DMS53 treated with DMSO at 0.1 percent for 48 hours (cell line): ENCODE measurements around the gene KCNK4.

Experiments used
- DNase-seq: peaks from one replicate; lab custom pipeline; 2025; ENCODE audit not compliant: unreplicated experiment; lab: John Stamatoyannopoulos, UW

The KCNK4 gene

DNA sequence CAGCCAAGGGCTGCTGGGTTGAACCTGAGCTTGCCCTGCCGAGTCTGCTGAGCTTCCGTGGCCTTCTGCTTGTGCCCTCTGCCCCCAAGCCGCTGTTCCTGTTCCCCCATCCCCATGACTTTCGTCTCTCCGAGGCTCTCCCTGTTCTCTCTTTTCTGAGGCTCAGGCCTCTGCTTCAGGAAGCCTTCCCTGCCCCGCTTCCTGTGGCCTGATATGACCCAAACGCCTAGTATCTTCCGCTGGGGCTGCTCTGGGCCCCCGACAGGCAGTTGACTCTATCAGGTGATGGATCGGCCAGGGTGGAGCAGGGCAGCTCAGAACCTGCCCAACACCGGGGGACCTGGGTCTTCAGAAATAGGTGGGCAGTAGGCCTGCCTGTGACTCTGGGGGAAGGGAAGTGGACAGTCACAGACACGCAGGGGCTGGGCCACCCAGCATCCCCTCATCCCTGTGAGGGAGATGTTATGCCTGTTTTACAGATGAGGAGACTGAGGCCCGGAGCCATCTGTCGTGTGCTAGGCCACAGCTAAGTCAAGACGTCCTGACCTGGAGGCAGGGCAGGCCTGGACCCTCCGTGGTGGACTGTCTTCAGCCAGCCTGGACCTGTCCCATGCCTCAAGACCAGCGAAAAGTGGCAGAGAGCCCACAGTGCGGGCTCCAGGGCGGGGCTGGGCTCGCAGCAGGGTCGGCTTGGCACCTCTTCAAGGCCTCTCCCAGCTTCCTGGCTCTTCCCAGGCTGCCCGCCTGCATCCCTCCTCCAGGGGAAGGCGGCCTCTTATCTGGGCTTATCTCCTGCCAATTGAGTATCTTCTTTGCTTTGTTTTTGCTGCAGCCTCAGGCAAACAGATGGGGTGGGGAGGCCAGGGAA, 22.8 kb upstream of the KCNK4 start:
- no peak for DNase-seq

DNA sequence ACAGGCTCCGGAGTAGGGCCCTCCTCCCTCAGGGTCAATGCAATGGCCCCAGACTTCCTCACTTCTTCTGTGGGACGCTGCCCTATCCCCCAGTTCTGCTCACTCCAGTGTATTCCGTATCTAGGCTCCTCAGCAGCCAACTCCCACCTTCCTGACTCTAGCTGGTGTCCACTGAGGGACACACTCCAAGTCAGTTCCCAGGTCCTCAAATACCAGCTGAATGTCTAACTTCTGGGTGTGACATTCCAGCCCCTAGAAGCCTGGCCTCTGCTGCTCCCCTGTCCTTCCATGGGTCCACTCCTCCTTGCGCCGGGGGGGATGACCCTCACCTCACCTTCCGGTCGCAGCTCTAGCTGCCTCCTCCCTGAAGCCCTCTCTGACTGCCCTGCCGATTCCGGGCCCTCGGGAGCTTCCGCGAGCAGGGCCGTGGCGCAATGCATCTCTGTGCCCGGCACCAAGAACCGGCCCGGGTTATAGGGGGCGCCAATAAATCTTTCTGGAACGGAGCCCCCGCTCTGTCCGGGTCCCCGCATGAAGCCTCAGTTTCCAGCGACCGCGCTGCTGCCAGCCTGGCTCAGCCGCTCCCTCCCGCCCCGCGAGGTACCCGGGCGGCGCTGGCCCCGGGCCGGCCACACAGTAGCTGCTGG, 22.1 kb upstream of the KCNK4 start:
- peak; percentile 54 for DNase-seq

DNA sequence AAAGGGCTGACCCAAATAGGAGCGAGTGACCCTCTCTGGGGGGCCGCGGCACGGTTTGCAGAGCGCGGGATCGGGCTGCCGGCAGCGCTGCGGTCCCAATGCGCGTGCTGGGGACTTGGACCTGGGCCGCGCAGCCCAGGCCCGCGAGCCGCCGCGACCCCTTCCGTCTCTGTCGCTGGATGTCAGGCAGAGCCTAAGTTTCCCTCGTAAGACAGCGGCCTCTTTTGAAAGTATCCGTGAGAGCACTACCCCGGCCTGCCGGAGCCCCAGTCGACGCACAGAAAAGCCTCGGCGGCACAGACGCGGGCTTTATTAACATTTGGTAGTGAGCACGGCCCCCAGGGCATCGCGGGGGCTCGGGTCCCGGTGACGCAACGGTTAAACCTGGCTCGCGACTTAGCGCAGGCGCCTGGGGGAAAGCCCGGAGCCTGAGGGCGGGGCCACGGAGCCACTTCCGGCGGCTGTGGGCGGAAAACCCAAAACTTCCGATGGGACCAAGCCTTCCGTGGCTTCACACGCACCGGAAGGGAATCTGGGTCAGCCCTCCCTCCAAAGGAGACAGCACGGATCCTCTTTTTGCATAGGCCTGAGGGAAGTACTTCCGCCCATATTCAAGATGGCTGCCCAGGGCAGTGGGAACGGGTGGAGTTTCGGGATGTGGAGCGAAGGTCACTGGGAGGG, 21.4 kb upstream of the KCNK4 start:
- peak; percentile 98 for DNase-seq

DNA sequence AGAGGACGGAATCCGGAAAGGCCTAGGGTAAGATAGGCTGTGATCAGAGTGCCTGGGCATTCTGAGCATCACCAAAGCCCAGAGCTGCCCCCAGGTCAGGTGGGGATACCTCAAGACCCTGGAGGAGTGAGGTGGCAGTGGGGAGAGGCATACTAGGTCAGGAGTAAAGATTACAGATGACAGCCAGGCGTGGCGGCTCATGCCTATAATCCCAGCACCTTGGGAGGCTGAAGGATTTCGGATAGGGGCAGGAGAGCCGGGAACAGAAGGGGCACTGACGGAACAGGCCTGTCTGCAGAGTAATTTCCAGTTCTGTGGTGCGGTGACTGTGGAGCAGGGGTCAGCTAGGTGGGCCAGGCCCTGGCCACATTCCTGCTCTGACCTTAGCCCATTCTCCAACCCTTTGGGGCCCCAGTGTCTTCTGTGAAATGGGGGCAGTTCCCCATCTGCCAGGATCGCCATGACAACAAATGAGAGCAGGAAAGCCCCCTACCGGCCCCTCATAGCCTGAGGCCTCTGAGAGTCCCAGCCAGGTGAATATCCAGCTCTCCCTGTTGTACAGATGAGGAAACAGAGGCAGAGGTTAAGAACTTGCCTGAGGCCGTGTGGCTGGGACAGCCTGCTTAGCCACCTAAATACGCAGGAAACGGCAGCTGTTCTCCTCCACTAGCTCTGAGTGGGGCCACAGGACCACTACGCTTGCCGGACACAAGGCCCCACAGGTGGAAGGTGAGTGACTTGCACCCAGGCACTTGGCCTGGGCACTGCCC, 15.9 kb upstream of the KCNK4 start:
- DNase-seq: no peak

DNA sequence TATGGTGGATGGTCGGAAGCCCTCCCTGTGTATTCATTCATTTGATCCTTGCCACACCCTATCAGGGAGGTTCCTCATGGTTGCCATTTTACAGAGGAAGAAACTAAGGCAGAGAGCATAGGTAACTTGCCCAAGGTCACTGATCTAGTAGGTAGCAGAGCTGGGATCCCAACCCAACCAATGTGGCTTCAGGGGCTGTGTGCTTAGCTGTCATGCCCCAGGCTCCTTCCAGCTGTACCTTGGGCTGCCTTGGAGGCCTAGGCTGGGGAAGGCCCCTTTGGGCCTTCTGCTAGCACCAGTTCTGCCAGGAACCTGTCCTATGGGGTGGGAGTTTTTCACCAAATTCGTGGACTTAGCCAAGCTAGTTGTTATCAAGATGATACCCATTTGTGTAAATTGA, 15.3 kb upstream of the KCNK4 start:
- no peak for DNase-seq

DNA sequence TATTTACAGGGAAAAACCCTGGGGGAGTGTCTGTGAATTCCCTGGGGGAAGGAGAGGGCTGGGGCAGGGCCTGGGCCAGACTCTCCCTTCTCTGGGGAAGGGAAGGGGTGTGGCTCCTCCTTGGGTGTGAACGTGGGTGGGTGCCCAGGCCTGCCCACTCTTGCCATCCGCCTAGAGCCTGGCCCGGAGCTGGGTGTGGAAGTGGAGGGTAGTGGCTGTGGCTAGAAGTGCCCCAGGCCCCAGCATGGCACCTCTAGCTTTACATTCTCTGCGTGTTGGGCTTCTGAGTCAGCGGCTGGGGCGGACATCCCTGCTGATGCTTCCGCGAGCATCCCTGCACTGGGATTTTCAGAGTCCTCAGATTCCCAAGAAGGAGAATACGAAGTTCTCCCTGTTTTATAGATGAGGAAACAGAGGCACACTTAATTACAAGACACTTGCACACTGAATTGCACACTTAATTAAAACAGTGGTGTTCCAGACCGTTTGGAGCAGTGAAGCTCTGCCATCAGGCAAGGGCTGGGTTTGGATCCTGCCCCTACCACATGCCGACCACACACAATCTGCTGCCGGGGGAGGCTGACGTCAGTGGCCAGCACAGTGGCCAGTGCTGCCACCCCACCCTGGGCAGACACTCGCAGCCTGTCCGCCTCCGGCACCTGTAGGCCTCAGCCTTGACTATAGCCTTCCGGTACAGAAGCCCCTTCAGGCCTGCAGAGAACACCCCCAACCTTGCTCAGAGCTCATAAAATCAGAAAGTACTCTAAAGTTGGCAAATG, 14.3 kb upstream of the KCNK4 start:
- DNase-seq: no peak

DNA sequence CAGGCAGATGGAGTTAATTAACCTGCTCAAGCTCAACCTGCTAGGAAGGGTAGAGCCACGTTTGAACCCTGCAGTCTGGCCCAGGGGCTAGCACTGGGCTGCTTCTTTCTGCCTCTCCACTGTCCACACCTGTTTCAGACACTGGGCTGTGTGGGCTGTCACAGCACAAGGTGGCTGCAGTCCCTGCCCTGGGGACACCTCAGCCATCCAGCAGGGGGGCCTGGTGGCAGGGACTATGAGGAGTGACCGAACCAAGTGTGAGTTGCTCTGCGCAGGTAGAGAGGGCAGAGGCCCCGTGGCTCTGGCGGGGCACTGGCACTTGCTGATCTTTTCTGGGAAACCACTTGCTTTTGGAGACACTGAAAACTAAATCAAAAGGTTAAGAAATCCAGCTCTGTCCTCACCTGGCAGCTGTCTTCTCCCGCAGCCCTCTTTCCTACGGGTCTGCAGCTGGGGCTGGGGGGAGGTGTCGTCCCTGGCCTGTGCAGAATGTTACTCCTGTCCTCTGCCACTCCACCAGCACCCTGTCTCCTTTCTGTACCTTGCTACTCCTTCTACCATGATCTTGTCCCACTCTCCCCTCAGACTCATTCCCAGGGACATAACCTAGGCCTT, 12.4 kb upstream of the KCNK4 start:
- no peak for DNase-seq

DNA sequence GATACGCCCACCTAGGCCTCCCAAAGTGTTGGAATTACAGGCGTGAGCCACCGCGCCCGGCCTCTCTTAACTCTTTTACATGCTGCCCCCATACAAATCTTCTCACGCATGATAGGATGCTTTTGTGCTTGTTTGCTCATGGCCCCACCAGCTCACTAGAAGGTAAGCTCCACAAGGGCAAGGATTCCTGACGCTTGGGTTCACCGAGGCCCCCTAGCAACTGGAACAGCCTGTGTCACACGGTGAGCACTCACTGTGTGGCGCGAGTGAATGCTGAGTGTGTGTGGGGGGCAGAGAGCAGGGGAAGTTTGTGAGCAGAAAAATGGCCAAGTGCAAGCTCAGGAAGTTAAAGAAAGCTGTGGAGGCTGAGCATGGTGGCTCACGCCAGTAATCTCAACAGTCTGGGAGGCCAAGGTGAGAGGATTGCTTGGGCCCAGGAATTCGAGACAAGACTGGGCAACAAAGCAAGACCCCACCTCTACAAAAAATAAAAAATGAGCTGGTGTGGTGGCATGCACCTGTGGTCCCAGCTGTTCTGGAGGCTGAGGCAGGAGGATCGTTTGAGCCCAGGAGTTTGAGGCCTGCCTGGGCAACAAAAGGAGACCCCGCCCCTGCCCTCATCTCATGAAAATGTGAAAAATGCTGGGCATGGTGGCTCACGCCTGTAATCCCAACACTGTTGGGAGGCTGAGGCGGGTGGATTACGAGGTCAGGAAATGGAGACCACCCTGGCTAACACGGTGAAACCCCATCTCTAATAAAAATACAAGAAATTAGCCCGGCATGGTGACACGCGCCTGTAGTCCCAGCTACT, 8.9 kb upstream of the KCNK4 start:
- no peak for DNase-seq

DNA sequence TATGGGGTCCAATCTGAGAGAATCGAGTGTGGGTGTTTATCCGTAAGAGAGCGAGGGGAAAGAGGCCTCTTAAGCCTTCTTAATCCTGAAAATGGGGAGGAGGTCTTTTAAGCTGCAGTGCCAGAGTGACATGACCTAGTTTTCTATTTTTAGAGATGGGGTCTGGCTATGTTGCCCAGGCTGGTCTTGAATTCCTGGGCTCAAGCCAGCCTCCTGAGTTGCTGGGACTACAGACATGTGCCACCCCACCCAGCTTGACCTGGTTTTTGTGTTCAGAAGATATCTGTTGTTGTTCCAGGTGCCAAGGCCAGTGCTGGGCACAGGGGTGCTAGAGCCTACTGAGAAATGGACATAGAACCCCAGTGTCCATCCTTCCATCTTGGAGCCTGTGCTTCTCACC, 8.0 kb upstream of the KCNK4 start:
- no peak for DNase-seq

DNA sequence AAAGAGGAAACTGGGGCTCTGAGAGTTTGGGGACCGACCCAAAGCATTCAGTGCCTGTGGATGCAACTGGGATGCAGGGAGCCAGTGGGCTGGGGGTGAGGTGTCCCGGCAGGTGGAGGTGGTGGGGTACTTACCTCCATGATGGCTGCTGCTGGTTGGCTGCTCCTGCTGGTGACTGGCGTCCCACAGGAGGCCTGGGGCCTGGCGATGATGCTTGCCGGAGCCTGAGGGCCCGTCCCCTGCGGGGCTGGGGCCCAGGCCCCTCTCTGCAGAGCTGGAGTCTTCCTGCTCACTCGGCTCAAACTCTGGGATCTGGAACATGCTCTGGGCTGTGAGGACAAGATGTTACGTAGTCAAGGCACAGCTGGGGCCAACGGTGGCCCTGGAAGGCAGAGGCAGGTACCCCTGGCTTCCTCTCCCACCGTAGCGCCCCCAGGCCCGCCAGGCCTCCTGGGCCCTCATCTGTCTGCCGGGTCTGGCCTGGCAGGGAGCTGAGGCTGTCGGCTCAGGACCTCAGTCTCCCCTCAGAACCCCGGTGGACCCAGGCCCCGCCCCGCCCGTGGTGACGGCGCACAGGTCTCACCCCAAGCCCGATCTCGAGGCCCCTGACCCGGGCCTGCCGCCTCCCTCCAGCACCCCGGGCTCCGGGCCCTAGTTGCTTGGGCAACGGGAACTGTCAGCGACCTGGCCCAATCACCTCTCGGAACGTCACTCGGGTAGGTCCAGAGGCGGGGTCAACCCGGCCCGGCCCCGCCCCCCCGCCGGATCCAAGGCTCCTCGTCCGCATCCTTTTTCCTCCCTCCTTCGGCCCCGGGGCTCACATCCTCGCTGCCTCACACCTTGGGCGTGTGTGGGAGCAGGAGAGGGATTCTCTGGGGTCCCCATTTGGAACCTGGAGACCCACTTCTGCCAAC, 6.8 kb upstream of the KCNK4 start, which contains the start of gene BAD:
Gene BAD, minus strand, starts transcription at position 618 of the 914 bp plus-strand sequence. Its CDS starts 297 bp downstream, at position 321.
- DNase-seq: peak; percentile 85

DNA sequence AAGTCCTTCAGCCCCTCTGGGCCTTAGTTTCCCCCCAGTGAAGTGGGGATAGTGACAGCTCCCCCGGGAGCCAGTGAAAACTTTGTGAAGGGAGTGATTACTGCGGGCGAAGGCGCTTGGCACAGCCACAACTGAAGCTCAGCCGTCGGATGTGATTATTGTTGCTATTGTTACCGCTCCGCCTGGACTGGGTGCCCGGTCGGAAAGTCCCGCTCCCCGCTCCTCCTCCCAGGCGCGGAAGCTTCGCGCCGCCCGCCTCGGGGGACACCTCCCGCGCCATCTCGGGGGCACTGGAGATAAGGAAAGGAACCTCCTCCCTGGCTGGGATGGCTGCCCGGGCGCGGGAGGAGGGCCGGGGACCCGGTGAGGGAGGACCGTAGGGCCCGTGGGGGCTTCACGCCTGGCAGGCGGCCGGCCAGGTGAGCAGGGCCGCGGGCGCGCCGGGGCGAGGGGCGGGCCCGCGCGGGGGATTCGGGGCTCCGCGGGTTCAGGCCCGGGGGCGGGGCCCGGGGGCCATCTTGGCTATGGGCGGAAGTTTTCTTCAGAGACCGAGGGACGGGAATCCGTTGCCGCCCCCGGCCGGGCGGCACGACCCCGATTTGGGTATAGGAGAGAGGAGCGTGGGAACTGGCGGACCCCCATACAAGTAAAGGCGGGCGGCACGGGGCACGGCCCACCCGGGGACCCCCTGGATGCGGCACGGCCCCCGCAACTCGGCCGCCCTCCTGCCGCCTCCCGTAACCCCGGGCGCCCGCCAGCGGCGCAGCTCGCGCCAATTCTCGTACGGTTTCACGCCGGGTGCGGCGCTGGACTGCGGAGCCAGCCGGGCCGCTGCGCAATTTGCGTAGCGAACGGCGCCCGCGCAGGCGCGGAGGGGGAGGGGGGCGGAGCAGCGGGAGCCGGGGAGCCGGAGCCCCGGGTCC, 5.9 kb upstream of the KCNK4 start, which contains the start of gene GPR137:
Gene GPR137, plus strand, starts transcription at position 887 of the 923 bp plus-strand sequence. CDS start 677 bp downstream, outside the sequence.
- peak; percentile 68 for DNase-seq

DNA sequence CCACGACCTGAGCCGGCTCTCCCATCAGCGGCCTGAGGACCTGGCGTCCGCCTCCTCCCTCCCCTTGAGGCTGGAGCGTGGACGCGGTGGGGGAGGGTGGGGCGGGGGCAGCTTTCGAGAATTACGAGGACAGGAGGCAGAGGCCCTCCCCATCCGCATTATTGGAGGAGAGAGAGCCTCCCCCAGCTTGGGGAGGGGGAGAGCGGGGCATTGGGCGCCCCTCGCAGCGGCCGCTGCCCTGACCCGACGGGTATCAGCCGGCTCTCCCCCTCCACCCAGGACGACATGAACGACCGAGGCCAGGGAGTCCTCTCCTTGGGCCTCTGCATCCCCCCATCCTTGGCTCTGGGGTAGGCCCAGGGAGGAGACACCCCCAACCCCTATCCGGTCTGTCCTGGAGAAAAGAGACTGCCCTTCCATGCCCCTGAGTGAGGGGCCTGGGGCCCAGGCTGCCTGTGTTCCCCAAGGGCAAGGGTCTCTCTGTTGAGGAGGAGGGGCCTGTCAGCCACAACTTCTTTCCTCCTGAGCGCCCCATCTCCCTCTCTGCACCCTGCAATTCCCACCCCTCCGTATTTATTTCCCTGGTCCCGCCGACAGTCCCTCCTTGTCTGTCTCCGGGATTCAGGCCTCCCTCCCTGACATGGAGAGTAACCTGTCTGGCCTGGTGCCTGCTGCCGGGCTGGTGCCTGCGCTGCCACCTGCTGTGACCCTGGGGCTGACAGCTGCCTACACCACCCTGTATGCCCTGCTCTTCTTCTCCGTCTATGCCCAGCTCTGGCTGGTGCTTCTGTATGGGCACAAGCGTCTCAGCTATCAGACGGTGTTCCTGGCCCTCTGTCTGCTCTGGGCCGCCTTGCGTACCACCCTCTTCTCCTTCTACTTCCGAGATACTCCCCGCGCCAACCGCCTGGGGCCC, 5.0 kb upstream of the KCNK4 start:
- DNase-seq: peak; percentile 44

DNA sequence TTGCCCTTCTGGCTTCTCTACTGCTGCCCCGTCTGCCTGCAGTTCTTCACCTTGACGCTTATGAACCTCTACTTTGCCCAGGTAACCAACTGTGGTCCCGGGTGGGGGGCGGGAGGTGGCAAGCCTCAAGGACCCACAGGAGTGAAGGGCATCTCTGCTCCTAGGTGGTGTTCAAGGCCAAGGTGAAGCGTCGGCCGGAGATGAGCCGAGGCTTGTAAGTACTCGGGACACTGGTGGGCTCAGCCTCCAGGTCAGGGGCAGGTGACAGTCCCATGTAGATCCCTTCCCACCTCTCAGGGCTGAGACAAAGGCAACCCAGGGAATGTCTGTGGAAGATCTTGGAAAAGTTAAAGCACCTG, 4.3 kb upstream of the KCNK4 start:
- no peak for DNase-seq

DNA sequence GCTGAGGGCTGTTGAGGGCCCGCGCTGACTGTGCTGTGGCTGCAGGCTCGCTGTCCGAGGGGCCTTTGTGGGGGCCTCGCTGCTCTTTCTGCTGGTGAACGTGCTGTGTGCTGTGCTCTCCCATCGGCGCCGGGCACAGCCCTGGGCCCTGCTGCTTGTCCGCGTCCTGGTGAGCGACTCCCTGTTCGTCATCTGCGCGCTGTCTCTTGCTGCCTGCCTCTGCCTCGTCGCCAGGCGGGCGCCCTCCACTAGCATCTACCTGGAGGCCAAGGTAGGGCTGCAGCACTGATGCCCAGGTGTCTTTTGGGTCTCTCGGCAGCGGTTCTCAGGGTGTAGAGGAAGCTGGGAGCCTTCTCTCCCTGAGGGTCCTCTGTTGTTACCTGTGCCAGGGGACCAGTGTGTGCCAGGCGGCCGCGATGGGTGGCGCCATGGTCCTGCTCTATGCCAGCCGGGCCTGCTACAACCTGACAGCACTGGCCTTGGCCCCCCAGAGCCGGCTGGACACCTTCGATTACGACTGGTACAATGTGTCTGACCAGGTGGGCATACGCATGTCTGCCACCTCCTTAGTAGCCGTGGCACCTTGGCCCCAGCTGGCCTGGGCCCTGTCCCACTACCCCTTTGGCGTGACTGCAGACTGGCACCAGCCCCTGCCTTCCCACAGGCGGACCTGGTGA, 3.3 kb upstream of the KCNK4 start:
- DNase-seq: no peak

DNA sequence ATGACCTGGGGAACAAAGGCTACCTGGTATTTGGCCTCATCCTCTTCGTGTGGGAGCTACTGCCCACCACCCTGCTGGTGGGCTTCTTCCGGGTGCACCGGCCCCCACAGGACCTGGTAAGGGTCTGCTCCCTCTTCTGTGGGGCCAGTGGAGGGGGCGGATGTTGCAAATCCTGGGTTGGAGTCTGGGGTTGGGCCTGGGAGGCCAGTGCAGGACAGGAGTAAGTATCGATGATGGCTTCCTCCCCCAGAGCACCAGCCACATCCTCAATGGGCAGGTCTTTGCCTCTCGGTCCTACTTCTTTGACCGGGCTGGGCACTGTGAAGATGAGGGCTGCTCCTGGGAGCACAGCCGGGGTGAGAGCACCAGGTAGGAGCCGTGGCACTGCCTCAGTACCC, 2.8 kb upstream of the KCNK4 start:
- no peak for DNase-seq
